GM12878 (cell line): ENCODE results near the gene FAM120A. TPM values are rescaled to one million over a fixed set of nuclear protein-coding genes. Genes with fewer than 3 reads are reported as not detected.

Source experiments
- ATAC-seq: fragments of 200-7000 bp; cut with Tn5 transposase; 3 replicates; pipeline ENCODE4 v1.9.1; 2020; ENCODE audit warnings: mild to moderate bottlenecking, moderate library complexity
- BruUV-seq: library from RNA; stranded (reverse); fragments of 400-500 nt; replicated peaks from 2 replicates; lab custom pipeline; 2021; lab: Mats Ljungman, UMichigan
- CTCF ChIA-PET: fragments of 300-600 bp; sonication (Branson Sonifier 250); formaldehyde crosslinking; extraction: SDS; loops from one replicate; lab custom pipeline; 2021; ENCODE audit warnings: inconsistent platforms; lab: Yijun Ruan, JAX
- POLR2A ChIA-PET: fragments of 350-600 bp; formaldehyde crosslinking; extraction: SDS; loops from one replicate; lab custom pipeline; 2021; ENCODE audit warnings: inconsistent platforms; lab: Charles Lee
- RAD21 ChIA-PET: fragments of 300-600 bp; sonication (Branson Sonifier 250); formaldehyde crosslinking; loops from one replicate; lab custom pipeline; 2023; ENCODE audit warnings: antibody characterized with exemption; ENCODE audit not compliant: unreplicated experiment; lab: Charles Lee
- SMC1A ChIA-PET: fragments of 300-600 bp; sonication (Branson Sonifier 250); formaldehyde crosslinking; loops from one replicate; lab custom pipeline; 2023; ENCODE audit not compliant: unreplicated experiment, uncharacterized antibody; lab: Charles Lee
- DNase-seq: peaks from one replicate; pipeline ENCODE4 v3.0.0-alpha.2; 2011; ENCODE audit warnings: low read depth, low spot score
- FAIRE-seq: peaks from 3 replicates; lab custom pipeline; 2011; peaks lifted over from hg19 to GRCh38; lab: Jason Lieb, UNC
- H2AFZ ChIP-seq: 2 replicates; pipeline ENCODE4 v1.6.0; 2011; ENCODE audit warnings: low read depth, low read length, control low read depth; ENCODE audit not compliant: control insufficient read depth
- H3K27ac ChIP-seq: 2 replicates; pipeline ENCODE4 v1.5.1; 2011; ENCODE audit warnings: control low read depth; ENCODE audit not compliant: control insufficient read depth, insufficient read depth
- H3K27me3 ChIP-seq, 2 experiments: replicated peaks in 1 of 2; 2 replicates each; pipeline versions ENCODE4 v1.6.0 to v1.6.1; 2011; ENCODE audit warnings: low read length in 1 of 2; ENCODE audit not compliant: control insufficient read depth in 2 of 2, insufficient read depth in 2 of 2
- H3K36me3 ChIP-seq, 2 experiments: 2 replicates each; pipeline ENCODE4 v1.5.1; 2011; ENCODE audit warnings: low read length in 1 of 2; ENCODE audit not compliant: control insufficient read depth in 2 of 2, insufficient read depth in 2 of 2
- H3K4me1 ChIP-seq: 2 replicates; pipeline ENCODE4 v1.6.1; 2011; ENCODE audit warnings: mild to moderate bottlenecking, low read length, moderate library complexity, mixed read lengths; ENCODE audit not compliant: control insufficient read depth, insufficient read depth
- H3K4me2 ChIP-seq: 2 replicates; pipeline ENCODE4 v1.6.0; 2011; ENCODE audit warnings: control low read depth; ENCODE audit not compliant: control insufficient read depth, insufficient read depth
- H3K4me3 ChIP-seq: fragments of 200-600 bp; sonication (generic); 2 replicates; pipeline ENCODE4 v1.5.1; 2016
- H3K79me2 ChIP-seq: 2 replicates; pipeline ENCODE4 v1.6.0; 2011; ENCODE audit warnings: low read length; ENCODE audit not compliant: control insufficient read depth, insufficient read depth
- H3K9ac ChIP-seq: 2 replicates; pipeline ENCODE4 v1.8.0; 2011; ENCODE audit warnings: low read length, control low read depth, mixed read lengths; ENCODE audit not compliant: control insufficient read depth, insufficient read depth
- H3K9me3 ChIP-seq: replicated peaks from 3 replicates; pipeline ENCODE4 v1.5.1; 2011; ENCODE audit warnings: mild to moderate bottlenecking, low read length; ENCODE audit not compliant: control insufficient read depth, insufficient read depth
- H4K20me1 ChIP-seq: 2 replicates; pipeline ENCODE4 v1.6.0; 2011; ENCODE audit not compliant: control insufficient read depth, insufficient read depth
- ASH2L ChIP-seq: fragments of 300-600, 200-600 bp; sonication (generic); IDR thresholded peaks from 2 replicates; pipeline ENCODE4 v1.6.1; 2017; ENCODE audit warnings: low read depth, mild to moderate bottlenecking, borderline replicate concordance
- CBX5 ChIP-seq: sonication (generic); IDR thresholded peaks from 2 replicates; pipeline ENCODE4 v1.6.1; 2016; ENCODE audit warnings: low read depth, moderate library complexity, mild to moderate bottlenecking, inconsistent platforms
- CREM ChIP-seq: IDR thresholded peaks from 2 replicates; pipeline ENCODE4 v1.6.1; 2014; ENCODE audit warnings: antibody characterized with exemption, low read depth
- MTA3 ChIP-seq: IDR thresholded peaks from 2 replicates; pipeline ENCODE4 v1.6.1; 2012; ENCODE audit warnings: low read length, inconsistent platforms, borderline replicate concordance
- NR2C2 ChIP-seq: IDR thresholded peaks from 2 replicates; pipeline ENCODE4 v1.6.1; 2011; ENCODE audit warnings: borderline replicate concordance, low read depth; ENCODE audit not compliant: control insufficient read depth, insufficient read length
- PML ChIP-seq: IDR thresholded peaks from 2 replicates; pipeline ENCODE4 v1.6.1; 2012; ENCODE audit warnings: low read length, inconsistent platforms
- POLR2A ChIP-seq: IDR thresholded peaks from 2 replicates; pipeline ENCODE4 v1.6.1; 2011; ENCODE audit warnings: low read depth, mild to moderate bottlenecking, low read length
- POLR2AphosphoS5 ChIP-seq: IDR thresholded peaks from 2 replicates; pipeline ENCODE4 v1.6.1; 2011; ENCODE audit warnings: mild to moderate bottlenecking, low read length, inconsistent platforms
- RUNX3 ChIP-seq: IDR thresholded peaks from 2 replicates; pipeline ENCODE4 v1.6.1; 2012; ENCODE audit warnings: low read length, inconsistent platforms
- SIN3A ChIP-seq: IDR thresholded peaks from 2 replicates; pipeline ENCODE4 v1.6.1; 2012; ENCODE audit warnings: low read depth, low read length, improper control_type of control experiment
- TCF12 ChIP-seq: IDR thresholded peaks from 2 replicates; pipeline ENCODE4 v1.6.1; 2011; ENCODE audit warnings: low read depth, mild to moderate bottlenecking, low read length
- ZNF207 ChIP-seq: fragments of 450-650 bp; IDR thresholded peaks from 2 replicates; pipeline ENCODE4 v1.6.1; 2014; ENCODE audit warnings: antibody characterized with exemption, mild to moderate bottlenecking, borderline replicate concordance
- WGBS: methylation state at CpG from one replicate; pipeline ENCODE4 v1.1.6; 2016; ENCODE audit warnings: low lambda C conversion rate; ENCODE audit not compliant: insufficient replicate concordance, insufficient coverage; ENCODE audit errors: missing lambda C conversion rate; 5-methylcytosine and 5-hydroxymethylcytosine counted together
- in situ Hi-C: fragments of 300-500 bp; cut with MboI; formaldehyde crosslinking; loops from 9 replicates; pipeline ENCODE4 v1.14.3; 2018; ENCODE audit warnings: mixed read lengths
- intact Hi-C: fragments of 100-400 bp; cut with micrococcal nuclease; formaldehyde crosslinking; loops from one replicate; pipeline ENCODE4 v1.14.2; 2022; ENCODE audit not compliant: unreplicated experiment
- polyA plus RNA-seq, 11 experiments: library from polyadenylated mRNA; depleted of rRNA in 4 of 11; unstranded in 6 of 11; stranded (reverse) in 5 of 11; fragments of >200 nt; fragmentation: Nextera tagmentation in 4 of 11; fragmentation: Illumina TruSeq in 1 of 11; extraction: Ambion mirVana in 4 of 11; extraction: Trizol in 1 of 11; gene quantifications; 1 replicate in 1 of 11; 2 replicates in 10 of 11; pipeline versions ENCODE4 v1.2.1 to v1.2.3, GENCODE V29; 2011 to 2016; ENCODE audit warnings: inconsistent platforms in 2 of 11, missing spikeins in 2 of 11, low read depth in 1 of 11
- total RNA-seq, 4 experiments: library from RNA; depleted of rRNA in 3 of 4; stranded (reverse); fragments of >200 nt in 3 of 4; fragmentation: Illumina TruSeq in 1 of 4; extraction: Trizol in 1 of 4; gene quantifications; 2 replicates each; pipeline versions ENCODE4 v1.2.1 to v1.2.3, GENCODE V29; 2013 to 2021
- TF ChIP-seq, protein P1 (sequence below): IDR thresholded peaks from 2 replicates; pipeline ENCODE4 v1.6.1; 2011; ENCODE audit warnings: low read depth, low read length, improper control_type of control experiment, borderline replicate concordance

The FAM120A gene
- total and polyA plus RNA-seq, 10 of the 15 experiments (the other 5 are each of a cell fraction or from before 2014, with no cell fraction given), result 13.1 to 89.6 (median 52.5) TPM

DNA sequence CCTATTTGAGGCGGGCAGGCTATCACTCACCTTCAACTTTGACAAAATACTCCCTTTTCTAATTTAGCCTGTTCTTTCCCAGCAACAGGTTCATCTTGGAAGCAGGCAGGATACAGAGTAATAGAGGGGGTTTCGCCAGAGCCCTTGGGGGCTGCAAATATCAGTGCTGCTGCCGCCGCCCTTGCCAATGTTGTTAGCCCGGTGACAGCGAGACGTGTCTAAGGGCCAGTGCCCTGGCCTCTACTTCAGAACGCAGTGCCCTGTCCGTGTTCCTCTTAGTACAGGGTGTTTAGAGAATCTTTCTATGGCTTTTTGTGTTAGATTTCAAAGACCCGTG is 1.2 kb downstream of the FAM120A start:
- FAIRE-seq, result no peak
- CTCF ChIA-PET, result interaction anchor here (0.9 to 2.2 kb wide), 4 partner anchors 11 to 299 kb away, joined by 3 to 17 read pairs (median 10); no protein-coding TSS in a partner anchor
- no peak overlapping the region for H2AFZ ChIP-seq

GRCh38 chr9:93453047-93453914 is 1.8 kb downstream of the FAM120A start, which contains the start of gene FAM120AOS:
FAM120AOS (minus strand) TSS chr9:93453581; CDS start chr9:93452709, 872 bp downstream.
- intact Hi-C loops (loop anchor here (5.0 to 10.0 kb wide), 3 partner anchors 114 to 712 kb away; partner anchors contain the start of gene CARD19), in situ Hi-C loops (no loop called here)
- Histone ChIP-seq H3K9me3 (no peaks in the 10 kb centered on the region), H3K4me1 (peaks cover 7% of the 10 kb centered on the region; the same call in 1 of the 2 replicates), H3K36me3 (no peaks in the 10 kb centered on the region), H3K27me3 (no peaks in the 10 kb centered on the region), H3K4me3 (peak within 1 kb of the TSS; percentile 86), H4K20me1 (no peaks in the 10 kb centered on the region), H3K79me2 (peaks cover 85% of the 10 kb centered on the region), H3K27ac (peak within 1 kb of the TSS; percentile 83), H2AFZ (peak within 1 kb of the TSS; percentile 62), H3K9ac (peak within 1 kb of the TSS; percentile 86), H3K4me2 (peak within 1 kb of the TSS; percentile 89)
- RAD21 ChIA-PET, result interaction anchor here (0.8 to 2.7 kb wide), 7 partner anchors 11 to 389 kb away, joined by 3 to 17 read pairs (median 6); no protein-coding TSS in a partner anchor
- FAIRE-seq, result peak; percentile 91
- DNase-seq, result peak; percentile 71
- CTCF ChIA-PET, result interaction anchor here (0.6 to 2.2 kb wide), 9 partner anchors 11 to 344 kb away, joined by 3 to 17 read pairs (median 4); no protein-coding TSS in a partner anchor
- POLR2A ChIA-PET, result interaction anchor here (0.6 to 3.7 kb wide), 9 partner anchors 11 to 1413 kb away, joined by 3 to 64 read pairs (median 5); no protein-coding TSS in a partner anchor
- WGBS, result under 1% methylated on average over 34 of the region's 34 CpGs
- BruUV-seq, result TSS peak; percentile 73
- SMC1A ChIA-PET, result interaction anchor here (0.7 to 2.5 kb wide), 12 partner anchors 11 to 345 kb away, joined by 3 to 34 read pairs (median 4); no protein-coding TSS in a partner anchor
- peak; percentile 81 for ATAC-seq
- TF ChIP-seq, protein P1, sequence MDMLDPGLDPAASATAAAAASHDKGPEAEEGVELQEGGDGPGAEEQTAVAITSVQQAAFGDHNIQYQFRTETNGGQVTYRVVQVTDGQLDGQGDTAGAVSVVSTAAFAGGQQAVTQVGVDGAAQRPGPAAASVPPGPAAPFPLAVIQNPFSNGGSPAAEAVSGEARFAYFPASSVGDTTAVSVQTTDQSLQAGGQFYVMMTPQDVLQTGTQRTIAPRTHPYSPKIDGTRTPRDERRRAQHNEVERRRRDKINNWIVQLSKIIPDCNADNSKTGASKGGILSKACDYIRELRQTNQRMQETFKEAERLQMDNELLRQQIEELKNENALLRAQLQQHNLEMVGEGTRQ, result no peak
- TF ChIP-seq RUNX3 (peak; percentile 76), NR2C2 (no peak), TCF12 (0 out of 2 replicates have a peak, but pooled peaks have one; percentile 14), CREM (peak; percentile 43; the same call in 1 of the 2 replicates), SIN3A (peak; percentile 71), PML (peak; percentile 63; the same call in 1 of the 2 replicates), MTA3 (no peak), CBX5 (no peak), POLR2AphosphoS5 (peak; percentile 58), ZNF207 (0 out of 2 replicates have a peak, but pooled peaks have one; percentile 42)

More for the DNA sequence above, 1.2 kb downstream of the FAM120A start:
- peak overlapping the region; percentile 83 for H3K27ac ChIP-seq
- H3K36me3 ChIP-seq, result peaks cover 0 to 2% of the 10 kb centered on the region in 2 experiments; a peak in 2 of 4 replicates
- peaks cover 79% of the 10 kb centered on the region for H3K79me2 ChIP-seq
- no peaks in the 10 kb centered on the region for H3K9me3 ChIP-seq
- peak overlapping the region; percentile 40 for H3K4me2 ChIP-seq
- ChIA-PET RAD21 (interaction anchor here (1.6 to 2.7 kb wide), 3 partner anchors 11 to 114 kb away, joined by 6 to 17 read pairs (median 11); no protein-coding TSS in a partner anchor), SMC1A (interaction anchor here (2.0 to 2.5 kb wide), 4 partner anchors 11 to 113 kb away, joined by 8 to 34 read pairs (median 13); no protein-coding TSS in a partner anchor)
- no TSS peak for BruUV-seq
- intact Hi-C loops, result loop anchor here (5.0 to 10.0 kb wide), 3 partner anchors 115 to 712 kb away; partner anchors contain the start of gene CARD19
- peak overlapping the region; percentile 86 for H3K4me3 ChIP-seq
- DNase-seq, result no peak
- H4K20me1 ChIP-seq, result no peaks in the 10 kb centered on the region
- ATAC-seq, result peak; percentile 21
- 0% methylated on average over 10 of the region's 10 CpGs for WGBS
- TF ChIP-seq ASH2L (no peak), SIN3A (0 out of 2 replicates have a peak, but pooled peaks have one; percentile 8), POLR2A (no peak)
- TF ChIP-seq, all 136 proteins: peak for 1
- in situ Hi-C loops, result no loop called here
- H3K27me3 ChIP-seq, result no peaks in the 10 kb centered on the region
- POLR2A ChIA-PET, result interaction anchor here (0.6 to 3.7 kb wide), 4 partner anchors 11 to 1412 kb away, joined by 3 to 64 read pairs (median 5); no protein-coding TSS in a partner anchor
- H3K4me1 ChIP-seq, result peaks cover 7% of the 10 kb centered on the region; the same call in 1 of the 2 replicates
- peak overlapping the region; percentile 86 for H3K9ac ChIP-seq
